Stimulated activated CD4-positive, alpha-beta T cell treated with anti-CD3 and anti-CD28 coated beads, Interleukin-4, amount 100 ng/mL, for 1 hour (primary cell): ENCODE results near the gene GALNT11.
A peak's percentile ranks its signal among the peaks of the same experiment; 100 is the strongest.
"Not testable (repeated sequence)": the region's sequence is repeated elsewhere in the genome, so short reads cannot be mapped to it uniquely, and the experiment has no call there.

Experiments used
- DNase-seq: peaks from one replicate; pipeline ENCODE4 v3.0.0-alpha.2; 2020

Gene GALNT11

DNA sequence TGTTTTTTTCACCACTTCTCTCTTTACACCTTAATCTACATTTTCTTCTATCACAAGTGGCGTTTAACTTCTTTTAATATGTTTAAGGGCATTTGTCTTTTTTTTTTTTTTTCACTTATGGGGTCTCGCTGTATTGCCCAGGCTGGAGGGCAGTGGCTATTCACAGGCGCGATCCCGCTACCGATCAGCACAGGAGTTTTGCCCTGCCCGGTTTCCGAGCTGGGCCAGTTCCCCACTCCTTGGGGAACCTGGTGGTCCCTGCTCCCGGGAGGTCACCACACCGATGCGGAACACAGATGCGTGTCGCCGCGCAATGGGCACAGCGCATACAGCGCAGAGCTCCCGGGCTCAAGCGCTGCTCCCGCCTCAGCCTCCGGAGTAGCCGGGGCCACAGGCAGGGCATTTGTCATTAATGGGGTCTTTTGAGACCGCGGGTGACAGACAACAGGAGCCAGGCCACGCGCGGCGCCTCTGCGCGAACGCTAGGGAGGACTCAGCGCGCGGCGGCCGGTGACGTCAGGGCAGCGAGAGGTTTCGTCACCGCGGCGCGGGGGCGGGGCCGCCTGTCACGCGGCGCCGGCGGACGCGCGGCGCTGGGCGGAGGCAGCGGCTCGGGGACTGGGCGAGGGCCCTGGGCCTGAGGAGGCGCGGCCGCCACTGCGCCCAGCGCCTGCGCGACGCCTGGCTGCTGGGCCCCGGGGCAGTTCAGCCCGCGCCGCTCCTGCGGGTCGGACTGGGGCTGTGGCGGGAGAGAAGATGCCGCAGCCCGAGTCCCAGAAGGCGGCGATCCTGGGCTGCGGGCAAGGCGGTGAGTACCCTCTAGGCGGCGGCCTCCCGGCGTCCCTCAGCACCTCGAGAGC is at the start of gene GALNT11:
Gene GALNT11 (plus strand): TSS at position 598 of the 860 bp plus-strand sequence. CDS start 68,554 bp downstream, outside the sequence.
- DNase-seq: peak; percentile 88

DNA sequence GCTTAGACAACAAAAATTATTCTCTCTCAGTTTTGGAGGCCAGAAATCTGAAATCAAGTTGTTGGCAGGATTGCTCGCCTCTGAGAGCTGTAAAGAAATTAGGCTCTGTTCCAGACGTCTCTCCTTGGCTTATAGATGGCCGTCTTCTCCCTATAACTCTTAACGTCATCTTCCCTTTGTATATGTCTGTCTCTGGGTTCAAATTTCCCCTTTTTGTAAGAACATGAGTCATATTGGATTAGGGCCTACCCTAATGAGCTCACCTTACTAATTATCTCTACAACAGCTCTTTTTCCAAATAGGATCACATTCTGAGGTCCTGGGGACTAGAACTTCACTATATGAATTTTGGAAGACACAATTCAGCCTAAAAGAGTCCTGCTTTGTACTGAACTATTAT is 46.9 kb upstream of the GALNT11 start:
- DNase-seq: no peak

DNA sequence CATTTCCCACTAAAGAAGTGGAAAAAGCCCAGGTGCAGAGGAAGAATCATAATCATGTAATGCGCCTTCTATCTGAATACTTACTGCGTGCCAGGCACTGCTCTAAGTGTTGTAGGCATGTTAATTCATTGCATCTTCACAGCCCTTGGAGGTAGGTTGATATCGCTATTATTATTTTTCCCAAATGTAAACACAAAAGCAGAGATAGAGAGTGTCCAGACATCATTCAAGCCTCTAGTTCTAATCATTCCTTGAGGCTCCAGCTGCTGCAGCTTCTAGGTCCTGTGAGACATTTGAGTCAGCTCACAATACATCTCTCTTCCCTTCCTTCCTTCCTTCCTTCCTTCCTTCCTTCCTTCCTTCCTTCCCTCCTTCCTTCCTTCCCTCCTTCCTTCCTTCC is 44.3 kb upstream of the GALNT11 start:
- no peak for DNase-seq

DNA sequence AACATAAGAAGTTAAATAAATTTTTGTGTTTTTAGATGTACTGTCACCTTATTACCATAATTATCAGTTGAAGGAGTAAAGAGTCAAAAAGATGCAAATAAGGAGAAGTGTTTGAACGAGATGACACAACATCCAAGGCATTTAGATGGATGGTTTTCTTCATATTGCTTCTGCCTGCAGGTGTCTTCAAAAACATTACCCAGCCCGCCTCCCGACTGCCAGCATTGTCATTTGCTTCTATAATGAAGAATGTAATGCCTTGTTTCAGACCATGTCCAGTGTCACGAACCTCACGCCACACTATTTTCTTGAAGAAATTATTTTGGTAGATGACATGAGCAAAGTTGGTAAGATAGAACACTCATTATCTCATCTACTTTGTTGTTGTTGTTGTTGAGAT is 42.7 kb upstream of the GALNT11 start:
- no peak for DNase-seq

DNA sequence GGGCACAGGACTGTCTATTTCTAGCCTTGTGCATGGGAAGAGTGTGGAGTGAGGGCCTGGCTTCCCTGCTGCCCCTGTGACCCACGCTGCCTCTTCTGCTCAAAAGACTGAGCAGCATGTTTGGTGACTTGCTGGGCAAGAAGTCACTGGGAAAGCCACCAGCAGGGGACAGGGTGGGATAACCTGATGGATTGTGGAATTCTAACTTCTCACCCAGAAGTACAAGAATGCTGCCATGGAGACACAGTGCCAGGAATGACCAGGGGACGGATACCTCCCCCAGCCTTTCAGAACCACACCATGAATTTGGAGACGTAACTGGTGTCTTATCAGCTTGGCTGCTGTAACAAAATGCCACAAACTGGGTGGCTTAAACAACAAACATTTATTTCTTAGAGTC is 40.9 kb upstream of the GALNT11 start:
- DNase-seq: no peak

DNA sequence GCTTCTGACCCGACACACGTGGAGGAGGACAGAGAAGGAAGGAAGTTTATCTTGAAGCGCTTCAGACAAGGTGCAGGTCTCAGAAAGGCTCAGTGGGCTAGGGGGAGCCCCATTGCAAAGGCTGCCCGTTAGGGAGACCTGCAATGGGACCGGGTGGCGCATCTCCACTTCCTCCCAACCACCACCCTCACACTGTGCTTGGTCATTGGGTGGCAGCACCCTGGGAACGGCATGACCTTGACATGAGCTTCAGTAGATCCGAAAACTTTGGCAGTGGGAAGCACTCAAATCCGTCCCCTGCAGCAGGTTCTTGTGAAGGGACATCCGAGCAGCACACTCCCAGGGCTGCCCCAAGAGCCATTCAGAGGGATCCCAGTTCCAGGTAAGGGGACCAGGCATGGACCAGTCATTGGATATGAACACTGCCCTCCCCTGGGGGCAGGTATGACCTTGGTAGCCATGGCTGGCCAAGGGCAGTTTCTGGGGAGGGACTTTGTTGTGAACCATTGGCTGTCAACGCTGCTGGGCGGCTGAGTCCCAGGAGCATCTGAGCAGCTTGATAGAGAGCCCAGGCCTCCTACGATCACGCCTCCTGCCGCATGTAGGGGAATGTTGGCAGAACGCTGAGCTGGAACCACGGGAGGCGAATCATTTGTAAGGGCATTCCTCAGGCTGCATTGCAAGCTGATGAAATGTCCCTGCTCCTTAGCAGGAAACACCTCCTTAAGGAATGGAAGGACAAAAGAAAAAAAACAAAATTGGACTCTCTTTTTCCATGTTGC is 37.5 kb upstream of the GALNT11 start:
- no peak for DNase-seq

DNA sequence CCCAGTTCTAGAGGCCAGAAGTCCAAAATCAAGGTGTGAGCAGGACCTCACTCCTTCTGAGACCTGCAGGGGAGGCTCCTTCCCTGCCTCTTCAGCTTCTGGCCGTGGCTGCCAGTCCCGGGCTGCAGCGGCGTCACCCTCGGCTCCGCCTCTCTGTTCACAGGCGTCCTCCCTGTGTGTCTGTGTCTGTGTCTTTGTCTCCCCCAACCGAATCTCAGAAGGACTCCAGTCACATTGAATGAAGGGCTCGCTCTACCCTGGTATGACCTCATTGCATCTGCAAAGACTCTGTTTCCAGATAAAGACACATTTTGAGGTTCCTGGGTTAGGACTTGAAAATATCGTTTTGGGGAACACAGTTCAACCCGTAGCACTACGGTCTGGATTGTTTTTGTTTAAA is 33.1 kb upstream of the GALNT11 start:
- DNase-seq: peak; percentile 35

DNA sequence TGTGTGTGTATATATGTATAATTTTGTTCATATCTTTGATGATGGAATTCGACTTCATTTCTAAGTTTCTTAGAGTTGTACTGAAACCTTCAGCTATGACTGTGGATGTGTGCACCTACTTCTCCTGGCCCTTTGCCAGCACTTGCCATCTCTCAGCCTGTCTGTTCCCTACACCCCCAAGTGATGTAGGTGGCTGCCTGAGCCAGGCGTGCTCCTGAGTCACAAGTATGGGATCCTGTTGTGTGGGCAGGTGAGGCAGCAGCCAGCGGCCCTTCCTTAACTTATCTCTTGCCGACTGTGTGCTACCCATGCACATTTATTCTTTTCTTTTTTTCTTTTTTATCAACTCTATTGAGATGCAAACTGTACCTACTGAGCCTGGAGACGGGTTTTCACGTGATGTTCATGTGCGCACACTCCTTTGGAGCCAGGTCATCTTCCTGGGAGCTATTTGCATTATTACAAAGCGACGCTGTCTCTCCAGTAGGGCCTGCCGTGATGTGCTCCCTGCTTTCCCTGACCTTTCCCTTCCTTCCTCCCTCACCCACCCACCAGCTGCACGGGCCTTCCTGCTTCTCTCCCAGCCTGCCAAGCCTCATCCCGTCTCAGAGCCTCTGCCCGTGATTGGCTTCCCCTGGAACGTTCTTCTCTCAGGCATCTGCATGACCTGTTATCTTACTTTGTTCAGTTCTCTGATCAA is 31.3 kb upstream of the GALNT11 start:
- peak; percentile 22 for DNase-seq

DNA sequence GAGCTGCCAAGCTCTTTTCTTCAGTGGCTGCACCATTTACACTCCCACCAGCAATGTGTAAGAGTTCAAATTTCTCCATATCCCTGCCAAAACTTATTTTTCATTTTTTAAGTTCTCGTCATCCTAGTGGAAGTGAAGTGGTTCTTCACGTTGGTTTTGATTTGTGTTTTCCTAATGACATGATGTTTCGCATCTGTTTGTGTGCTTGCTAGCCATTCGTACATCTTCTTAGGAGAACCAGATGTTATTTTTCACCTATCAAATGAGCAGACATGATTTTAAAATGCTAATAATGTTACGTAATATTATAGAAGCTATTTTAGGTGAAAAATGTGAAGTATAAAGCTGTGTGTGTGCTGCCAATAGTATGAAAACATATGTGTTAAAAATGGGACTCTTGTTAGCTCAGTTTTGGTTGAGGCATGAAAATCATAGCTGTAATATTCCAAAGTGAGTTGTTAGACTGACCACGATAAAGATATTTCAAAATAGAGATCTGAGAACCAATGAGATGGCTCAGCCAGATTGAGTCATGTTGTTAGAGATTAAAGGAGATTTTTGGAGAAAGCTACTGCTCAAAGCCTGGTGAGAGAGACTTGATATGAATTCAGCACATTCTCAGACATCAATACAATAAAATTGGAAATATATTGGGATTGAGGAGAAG is 25.9 kb upstream of the GALNT11 start:
- DNase-seq: no peak

DNA sequence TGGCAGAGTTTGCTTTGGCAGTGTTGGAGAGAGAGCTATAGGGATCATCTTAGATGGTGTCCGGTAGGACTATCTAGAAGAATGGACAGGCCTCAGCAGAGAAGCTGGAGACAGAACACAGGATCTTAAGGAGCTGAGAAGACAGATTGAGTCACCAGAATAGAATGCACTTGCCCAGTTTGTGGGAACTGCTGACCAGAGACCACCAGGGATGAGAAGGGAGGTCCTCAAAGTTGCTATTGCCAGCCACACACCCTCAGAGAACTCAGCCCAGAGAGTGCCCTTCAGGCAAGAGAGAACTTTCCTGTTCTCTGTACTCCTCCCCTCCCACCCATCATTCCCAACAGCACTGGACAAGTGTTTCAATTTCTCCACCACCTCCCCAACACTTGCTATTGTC is 25.3 kb upstream of the GALNT11 start:
- no peak for DNase-seq

DNA sequence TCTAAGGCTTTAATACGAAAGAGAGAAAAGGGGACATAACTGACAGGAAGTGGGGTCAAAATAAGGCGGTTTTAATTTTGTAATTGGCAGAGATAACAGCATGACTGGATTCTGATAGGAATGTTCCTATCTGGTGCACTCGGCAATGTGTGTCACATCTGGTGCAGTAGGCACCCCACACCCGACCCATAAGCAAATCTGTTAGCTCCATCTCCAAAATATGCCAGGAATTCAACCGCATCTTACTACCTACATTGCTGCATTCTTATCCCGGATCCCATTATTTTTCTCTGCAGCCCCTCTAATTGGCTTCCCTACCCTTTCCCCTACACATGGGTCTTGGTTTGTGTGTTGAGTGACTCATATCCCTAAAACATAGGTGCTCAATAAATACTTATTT is 19.1 kb upstream of the GALNT11 start:
- DNase-seq: no peak

DNA sequence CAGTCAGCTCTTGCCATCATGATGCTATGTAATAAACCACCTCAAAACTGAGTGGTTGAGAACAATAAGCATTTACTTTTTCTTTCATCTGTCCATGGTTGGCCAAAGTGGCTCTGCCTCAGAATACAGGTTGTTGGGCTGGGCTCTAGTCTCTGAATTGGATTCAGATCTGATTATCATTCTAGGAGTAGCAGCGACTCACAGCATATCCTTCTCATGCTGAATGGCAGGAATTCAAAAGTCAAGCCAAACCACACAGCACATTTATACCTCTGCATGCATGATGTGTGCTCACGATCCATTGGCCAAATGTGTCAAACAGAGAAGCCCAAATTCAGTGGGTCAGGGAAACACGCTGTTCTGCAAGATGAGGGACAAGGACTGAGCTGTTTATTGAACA is 13.6 kb upstream of the GALNT11 start:
- DNase-seq: no peak

DNA sequence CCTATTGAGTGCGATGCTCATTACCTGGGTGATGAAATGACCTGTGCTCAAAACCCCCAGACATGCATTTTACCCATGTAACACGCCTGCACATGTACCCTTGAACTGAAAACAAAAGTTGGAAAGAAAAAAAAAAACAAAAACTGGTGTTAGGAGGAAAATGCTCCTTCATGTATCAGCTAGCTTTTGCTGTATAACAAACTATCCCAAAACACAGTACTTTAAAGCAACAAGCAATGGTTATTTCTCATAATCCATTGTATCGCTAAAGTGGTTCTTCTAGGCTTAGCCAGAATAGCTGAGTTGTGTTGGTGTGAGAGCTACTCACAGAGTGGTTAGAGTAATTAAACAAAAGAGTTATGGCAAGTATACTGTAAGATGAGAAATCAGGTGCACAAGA is 12.2 kb upstream of the GALNT11 start:
- no peak for DNase-seq

DNA sequence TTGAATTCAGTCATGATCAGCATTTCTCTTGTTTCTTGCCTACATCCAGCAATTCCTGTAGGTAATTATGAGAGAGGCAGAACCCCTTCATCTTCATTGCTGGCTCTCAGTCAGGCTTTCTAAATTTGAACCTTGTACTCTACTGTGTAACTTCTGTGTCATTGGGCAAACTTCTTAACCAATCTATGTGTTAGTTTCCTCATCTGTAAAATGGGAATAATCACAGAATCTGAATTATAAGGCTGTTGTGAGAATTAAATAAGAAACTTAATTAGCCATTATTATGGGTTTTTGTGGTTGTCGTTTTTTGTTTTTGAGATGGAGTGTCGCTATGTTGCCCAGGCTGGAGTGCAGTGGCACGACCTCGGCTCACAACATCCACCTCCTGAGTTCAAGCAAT is 11.5 kb upstream of the GALNT11 start:
- DNase-seq: no peak

DNA sequence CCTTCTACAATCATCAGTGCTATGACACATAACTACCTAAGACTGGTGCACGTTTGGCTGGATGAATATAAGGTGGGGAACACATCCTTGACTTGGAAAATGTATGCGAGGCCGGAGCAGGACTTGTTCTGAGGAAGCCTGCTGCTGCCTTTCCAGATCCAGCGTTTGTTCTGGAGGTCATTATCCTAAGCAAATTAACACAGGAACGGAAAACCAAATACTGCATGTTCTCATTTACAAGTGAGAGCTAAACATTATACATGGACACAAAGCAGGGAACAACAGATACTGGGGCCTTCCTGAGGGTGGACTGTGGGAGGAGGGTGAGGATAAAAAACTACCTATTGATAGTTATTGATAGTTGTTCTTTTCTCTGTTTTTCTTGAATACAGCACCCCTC is 10.8 kb upstream of the GALNT11 start:
- no peak for DNase-seq

DNA sequence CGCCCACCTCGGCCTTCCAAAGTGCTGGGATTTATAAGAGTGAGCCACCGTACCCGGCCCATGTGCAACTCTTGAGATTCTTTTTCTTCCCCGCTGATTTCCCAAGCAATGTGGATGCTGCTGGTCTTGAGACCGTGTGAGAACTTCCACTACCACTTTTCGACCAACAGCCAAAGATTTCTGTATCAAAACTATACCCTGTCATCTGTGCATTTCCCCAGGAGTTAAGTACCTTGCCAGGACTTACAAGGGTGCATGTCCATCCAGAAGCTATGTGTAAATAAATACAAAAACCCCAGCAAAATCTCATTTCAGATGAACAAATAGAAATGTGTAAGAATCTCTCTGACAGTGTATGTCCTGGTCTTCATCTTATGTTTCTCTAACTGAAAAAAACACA is 9.9 kb upstream of the GALNT11 start:
- DNase-seq: no peak

DNA sequence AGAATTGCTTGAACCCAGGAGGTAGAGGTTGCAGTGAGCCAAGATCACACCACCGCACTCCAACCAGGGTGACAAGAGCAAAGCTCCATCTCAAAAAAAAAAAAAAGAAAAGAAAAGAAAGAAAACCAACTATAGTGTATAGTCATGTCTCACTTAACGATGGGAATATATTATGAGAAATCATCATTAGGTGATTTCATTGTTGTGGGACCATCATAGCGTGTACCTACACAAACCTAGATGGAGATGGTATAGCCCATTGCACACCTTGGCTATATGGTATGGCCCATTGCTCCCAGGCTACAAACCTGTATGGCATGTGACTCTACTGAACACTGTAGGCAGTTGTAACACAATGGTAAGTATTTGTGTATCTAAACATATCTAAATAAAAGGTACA is 8.5 kb upstream of the GALNT11 start:
- DNase-seq: no peak

DNA sequence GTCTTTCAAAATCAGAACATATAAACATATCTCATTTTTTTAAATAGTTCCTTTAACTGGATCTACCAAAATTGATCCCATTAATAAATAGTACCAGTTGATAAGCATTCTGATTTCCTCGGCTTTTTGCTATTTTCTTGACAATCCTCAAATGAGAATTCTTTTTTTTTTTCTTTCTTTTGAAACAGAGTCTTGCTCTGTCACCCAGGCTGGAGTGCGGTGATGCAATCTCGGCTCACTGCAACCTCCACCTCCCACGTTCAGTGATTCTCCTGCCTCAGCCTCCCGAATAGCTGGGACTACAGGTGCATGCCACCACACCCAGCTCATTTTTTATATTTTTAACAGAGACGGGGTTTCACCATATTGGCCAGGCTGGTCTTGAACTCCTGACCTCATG is 7.8 kb upstream of the GALNT11 start:
- not testable (repeated sequence) for DNase-seq

DNA sequence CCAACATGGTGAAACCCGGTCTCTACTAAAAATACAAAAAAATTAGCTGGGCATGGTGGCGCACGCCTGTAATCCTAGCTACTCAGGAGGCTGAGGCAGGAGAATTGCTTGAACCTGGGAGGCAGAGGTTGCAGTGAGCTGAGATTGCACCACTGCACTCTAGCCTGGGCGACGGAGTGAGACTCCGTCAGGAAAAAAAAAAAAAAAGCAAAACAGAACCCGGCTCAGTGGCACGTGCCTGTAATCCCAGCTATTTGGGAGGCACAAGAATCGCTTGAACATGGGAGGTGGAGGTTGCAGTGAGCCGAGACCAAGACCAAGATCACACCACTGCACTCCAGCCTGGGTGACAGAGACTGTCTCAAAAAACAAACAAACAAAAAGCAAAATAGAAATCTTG is 3.7 kb upstream of the GALNT11 start:
- not testable (repeated sequence) for DNase-seq

DNA sequence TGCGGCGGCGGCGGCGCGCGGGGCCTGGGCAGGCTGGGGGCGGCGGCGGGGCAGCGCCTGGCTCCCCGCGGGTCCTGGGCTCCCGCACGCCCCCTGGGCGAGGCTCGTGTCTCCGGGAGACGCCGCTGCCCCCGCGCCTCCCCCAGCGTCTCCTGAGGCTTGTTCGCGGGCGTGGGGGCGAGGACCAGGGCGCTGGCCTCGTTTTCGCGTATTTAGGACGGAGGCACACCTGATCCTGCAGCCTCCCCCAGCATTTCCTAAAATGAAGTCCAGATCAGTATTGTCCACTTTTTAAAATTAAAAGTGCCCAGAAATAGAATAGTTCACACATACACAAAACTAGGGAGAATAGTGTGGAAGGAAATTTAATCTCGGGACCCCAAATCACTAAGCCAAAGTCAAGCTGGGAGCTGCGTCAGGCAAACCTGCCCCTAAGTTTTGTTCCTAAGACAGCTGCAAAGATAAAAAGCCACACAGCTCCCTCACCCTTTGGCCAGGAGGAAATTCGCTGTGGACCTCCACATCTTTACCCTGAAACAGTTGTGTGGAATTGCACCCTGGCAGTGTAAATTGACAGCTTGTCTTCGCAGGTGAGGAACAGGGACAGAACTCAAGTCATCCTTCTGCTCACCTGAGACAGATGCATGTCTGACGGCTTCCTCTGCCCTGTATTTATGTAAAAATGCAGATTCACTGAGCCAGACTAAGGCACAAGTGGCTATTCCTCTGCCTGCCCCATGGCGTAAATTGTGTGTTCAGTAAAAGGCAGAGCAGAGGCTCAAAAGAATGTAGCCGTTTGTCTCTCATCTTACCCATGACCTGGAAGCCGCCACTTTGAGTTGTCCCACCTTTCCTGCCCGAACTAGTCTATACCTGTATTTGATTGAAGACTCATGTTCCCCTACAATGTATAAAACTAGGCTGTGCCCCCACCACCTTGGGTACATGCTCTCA is 740 bp downstream of the GALNT11 start:
- no peak for DNase-seq

DNA sequence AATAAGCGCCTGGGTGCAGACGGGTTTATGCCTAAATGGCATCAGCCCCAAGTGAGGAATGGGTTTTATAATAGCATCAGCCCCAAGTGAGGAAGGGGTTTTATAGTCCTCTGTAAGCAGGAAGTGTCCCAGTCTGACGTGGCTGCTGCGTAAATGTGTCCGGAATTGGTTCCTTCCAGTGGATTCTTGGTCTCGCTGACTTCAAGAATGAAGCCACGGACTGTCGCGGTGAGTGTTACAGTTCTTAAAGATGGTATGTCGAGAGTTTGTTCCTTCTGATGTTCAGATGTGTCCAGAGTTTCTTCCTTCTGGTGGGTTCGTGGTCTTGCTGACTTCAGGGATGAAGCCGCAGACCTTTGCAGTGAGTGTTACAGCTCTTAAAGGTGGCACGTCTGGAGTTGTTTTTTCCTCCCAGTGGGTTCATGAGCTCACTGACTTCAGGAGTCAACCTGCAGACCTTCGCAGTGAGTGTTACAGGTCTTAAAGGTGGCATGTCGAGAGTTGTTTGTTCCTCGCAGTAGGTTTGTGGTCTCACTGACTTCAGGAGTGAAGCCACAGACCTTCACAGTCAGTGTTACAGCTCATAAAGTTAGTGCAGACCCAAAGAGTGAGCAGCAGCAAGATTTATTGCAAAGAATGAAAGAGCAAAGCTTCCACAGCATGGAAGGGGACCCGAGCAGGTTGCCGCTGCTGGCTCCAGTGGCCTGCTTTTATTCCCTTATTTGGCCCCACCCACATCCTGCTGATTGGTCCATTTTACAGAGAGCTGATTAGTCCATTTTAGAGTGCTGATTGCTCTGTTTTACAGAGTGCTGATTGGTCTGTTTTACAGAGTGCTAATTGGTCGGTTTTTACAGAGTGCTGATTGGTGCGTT is 2.3 kb downstream of the GALNT11 start:
- not testable (repeated sequence) for DNase-seq
